Measurements from ENCODE around the gene ULBP2. TPM values are rescaled to one million over a fixed set of nuclear protein-coding genes. Genes with fewer than 3 reads are reported as not detected.

Gene ULBP2, protein sequence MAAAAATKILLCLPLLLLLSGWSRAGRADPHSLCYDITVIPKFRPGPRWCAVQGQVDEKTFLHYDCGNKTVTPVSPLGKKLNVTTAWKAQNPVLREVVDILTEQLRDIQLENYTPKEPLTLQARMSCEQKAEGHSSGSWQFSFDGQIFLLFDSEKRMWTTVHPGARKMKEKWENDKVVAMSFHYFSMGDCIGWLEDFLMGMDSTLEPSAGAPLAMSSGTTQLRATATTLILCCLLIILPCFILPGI
- polyA plus RNA-seq (2012; ENCODE audit: insufficient read depth, insufficient read length), result 17.5 TPM

DNA sequence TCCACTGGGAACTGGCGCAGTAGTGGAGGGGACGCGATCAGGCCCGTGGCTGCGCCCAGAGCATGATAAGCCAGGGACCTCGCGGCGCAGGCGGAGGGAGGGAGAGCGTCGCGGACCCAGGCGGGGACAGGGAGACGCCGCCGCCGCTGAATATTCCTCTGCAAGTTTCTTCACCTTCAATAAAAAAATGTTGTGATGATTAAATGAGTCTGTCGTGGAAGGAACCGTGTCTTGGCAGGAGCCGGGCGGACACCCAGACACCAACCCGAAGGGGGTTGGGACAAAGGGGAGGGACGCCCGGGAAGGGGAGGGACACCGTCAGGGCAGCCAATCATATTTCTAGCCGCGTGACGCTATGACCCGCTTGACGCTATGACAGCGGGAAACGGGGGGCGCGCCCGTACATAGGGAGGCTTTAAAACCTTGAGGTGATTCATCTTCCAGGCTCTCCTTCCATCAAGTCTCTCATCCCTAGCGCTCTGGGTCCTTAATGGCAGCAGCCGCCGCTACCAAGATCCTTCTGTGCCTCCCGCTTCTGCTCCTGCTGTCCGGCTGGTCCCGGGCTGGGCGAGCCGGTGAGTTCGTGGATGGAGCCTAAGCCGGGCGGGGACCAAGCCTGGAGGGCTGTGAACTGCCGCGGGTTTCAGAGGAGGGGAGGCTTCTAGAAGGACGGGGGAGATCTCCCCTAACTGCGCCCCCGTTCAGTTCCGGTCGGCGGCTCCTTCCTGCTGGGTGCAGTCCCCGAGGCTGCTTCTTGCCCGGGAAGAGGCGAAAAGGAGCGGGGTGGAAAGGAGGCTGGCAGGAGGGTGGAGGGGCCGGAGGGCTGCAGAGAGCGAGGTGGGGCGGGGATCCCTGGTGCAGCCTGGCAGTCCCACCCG, at the start of gene ULBP2:
ULBP2 (plus strand) TSS at position 432 of the 878 bp plus-strand sequence; CDS start at position 491, 59 bp downstream.
- peak within 1 kb of the TSS; percentile 82 for H3K4me3 ChIP-seq (ENCODE audit: low read length)
- peak; percentile 93 for DNase-seq (ENCODE audit: low read depth, low spot score)

DNA sequence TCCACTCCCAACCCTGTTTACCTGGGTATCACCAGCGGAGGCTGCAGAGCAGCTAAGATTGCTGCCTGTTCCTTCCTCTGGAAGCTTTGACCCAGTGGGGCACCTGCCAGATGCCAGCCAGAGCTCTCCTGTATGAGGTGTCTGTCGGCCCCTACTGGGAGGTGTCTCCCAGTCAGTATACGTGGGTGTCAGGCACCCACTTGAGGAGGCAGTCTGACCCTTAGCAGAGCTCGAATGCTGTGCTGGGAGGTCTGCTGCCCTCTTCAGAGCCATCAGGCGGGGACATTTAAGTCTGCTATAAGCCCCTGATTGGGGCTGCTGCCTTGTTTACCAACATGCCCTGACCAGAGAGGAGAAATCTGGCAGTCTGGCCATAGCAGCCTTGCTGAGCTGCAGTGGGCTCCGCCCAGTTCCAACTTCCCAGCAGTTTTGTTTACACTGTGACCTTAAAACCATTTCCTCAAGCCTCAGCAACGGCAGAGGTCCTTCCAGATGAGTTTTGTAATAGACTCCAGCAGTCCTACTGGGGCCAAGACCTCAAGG, 46.7 kb upstream of the ULBP2 start:
- no peak overlapping the region; the same call in 1 of the 2 replicates for H3K4me3 ChIP-seq (ENCODE audit: low read length)
- no peak for DNase-seq (ENCODE audit: low read depth, low spot score)

DNA sequence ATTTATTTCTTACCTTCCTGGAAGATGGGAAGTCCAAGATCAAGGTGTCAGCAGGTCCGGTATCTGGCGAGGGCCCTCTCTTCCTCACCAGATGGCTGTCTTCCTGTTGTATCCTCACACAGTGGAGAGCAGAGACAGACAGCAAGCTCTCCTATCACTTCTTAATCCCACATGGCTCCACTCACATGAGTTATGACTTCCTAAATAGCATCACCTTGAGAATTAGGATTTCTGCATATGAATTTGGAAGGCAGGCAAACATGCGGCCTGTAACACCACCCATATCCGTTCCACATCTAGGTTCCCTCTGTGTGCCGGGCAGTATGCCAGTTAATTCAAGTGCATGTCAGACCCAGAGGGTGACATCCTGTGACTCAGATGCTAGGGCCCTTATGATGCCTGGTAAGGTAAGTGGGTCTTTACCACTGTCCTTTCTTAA, 46.0 kb upstream of the ULBP2 start:
- peak; percentile 85 for DNase-seq (ENCODE audit: low read depth, low spot score)

DNA sequence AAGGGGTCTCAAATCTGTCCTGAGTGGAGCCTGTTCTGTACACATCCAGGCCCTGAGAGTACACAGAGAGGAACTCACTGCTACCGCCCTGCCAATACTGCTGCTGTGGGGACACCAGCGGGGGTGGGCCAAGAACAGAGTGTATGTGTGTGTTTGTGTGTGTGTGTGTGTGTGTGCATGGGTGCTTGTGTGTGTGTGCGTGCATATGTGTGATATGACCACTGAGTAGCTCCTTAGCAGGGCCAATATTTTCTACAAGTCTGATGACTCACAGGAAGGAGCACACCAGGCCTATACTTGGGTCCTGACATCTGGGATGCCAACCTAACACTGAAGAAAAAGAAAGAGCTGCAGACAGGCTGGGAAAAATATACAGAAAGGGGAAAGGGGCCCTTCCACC, 45.3 kb upstream of the ULBP2 start:
- no peak overlapping the region for H3K4me3 ChIP-seq (ENCODE audit: low read length)
- no peak for DNase-seq (ENCODE audit: low read depth, low spot score)

More for the DNA sequence above, 46.0 kb upstream of the ULBP2 start:
- peak overlapping the region; percentile 24 for H3K4me3 ChIP-seq (ENCODE audit: low read length)

DNA sequence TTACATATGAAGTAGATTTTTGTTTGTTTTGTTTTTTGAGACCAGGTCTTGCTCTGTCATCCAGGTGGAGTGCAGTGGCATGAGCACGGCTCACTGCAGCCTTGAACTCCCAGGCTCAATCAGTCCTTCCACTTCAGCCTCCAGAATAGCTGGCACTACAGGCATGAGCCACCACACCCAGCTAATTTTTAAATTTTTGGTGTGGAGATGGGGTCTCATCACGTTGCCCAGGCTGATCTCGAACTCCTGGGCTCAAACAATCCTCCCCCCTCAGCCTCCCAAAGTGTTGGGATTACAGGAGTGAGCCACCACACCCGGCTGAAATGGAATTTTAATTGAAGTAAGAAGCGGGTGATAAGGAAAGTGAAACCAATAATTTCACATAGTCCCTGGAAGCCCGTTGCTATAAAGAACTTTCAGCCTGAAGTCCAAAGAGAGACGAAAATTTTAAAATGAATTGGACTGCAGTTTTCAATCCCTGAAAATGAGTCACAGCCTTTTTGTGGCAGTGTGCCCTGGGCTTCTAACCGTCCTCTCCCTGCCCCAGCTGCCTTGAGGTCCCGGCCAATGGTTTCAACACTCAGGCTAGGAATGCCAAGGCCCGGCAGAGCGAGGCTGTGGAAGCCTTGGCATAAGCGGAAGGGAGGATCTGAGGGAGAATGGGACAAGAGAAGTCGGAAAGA, 44.7 kb upstream of the ULBP2 start:
- no peak overlapping the region for H3K4me3 ChIP-seq (ENCODE audit: low read length)
- no peak for DNase-seq (ENCODE audit: low read depth, low spot score)

DNA sequence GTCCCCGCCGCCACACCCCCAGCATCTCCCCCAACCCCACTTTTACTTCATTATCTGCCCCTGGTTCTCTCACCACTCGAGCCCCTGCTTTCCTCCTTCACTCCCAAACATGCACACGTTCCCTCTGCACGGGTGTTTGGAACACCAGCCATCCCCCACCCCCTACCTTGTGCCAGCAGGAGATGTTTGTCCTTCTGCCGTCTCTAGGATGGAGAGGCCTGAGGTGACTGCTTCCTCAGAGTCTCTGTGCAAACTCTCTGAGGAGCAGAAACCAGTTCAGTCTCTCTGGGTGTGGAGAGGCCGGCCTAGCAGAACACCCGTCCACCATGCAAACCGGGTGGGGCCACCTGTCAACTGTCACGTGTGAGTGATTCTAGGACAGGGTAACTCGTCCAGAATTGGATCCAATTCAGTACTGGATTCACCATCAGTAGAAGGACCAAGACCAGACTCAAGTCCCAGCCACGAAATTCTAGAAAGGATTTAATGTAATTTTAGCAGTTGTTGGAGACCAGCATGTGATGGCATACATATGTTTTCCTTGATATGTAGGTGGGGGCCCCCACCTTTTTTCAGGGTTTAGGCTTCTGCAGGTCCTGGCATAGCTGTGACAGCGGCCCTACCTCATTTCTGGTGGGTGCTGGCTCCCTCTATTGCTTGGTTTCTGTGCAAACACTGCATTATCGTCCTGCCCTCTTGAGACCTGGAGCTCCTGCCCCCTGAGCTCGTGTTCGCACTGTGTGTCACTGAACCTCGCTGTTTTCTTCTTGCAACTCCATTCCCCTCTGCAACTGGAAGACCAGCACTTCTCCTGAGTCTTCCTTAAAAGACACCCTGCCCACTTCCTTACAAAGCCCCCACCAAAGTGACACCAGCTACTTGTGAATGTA, 43.7 kb upstream of the ULBP2 start, which contains the start of gene RAET1E:
RAET1E (minus strand) TSS at position 259 of the 890 bp plus-strand sequence. CDS start 7,212 bp downstream, outside the sequence.
- no peak for DNase-seq (ENCODE audit: low read depth, low spot score)

DNA sequence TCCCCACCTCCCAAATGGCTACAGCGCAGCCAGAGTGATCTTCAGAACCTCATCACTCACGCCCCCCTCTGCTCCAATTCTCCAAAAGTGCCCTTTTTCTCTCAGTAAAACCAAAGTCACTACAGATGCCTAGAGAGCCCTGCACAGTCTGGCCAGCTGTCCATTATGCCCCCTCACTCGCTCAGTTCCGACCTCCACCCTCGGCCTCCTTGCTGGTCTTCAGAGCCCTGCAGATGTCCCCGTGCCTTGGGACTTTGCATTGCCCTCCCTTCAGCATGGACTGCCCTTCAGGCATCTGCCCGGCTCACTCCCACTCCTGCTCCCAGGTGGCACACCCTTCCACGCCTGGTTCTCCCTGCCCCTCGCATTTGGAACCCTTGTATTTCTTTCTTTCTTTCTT, 42.8 kb upstream of the ULBP2 start:
- no peak overlapping the region for H3K4me3 ChIP-seq (ENCODE audit: low read length)
- DNase-seq (ENCODE audit: low read depth, low spot score), result no peak

More for the DNA sequence above, 43.7 kb upstream of the ULBP2 start, which contains the start of gene RAET1E:
- H3K4me3 ChIP-seq (ENCODE audit: low read length), result no peak within 1 kb of the TSS

DNA sequence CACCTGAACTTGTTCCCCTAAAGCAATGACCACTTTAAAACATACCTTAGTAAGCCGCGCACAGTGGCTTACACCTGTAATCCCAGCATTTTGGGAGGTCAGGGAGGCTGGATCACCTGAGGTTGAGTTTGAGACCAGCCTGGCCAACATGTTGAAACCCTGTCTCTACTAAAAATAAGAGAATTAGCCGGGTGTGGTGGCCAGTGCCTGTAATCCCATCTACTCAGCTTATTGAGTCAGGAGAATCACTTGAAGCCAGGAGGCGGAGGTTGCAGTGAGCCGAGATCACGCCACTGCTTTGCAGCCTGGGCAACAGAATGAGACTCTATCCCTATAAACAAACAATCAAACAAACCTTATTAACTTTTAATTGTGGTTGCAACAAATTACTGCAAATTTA, 42.3 kb upstream of the ULBP2 start:
- no peak overlapping the region for H3K4me3 ChIP-seq (ENCODE audit: low read length)
- no peak for DNase-seq (ENCODE audit: low read depth, low spot score)

DNA sequence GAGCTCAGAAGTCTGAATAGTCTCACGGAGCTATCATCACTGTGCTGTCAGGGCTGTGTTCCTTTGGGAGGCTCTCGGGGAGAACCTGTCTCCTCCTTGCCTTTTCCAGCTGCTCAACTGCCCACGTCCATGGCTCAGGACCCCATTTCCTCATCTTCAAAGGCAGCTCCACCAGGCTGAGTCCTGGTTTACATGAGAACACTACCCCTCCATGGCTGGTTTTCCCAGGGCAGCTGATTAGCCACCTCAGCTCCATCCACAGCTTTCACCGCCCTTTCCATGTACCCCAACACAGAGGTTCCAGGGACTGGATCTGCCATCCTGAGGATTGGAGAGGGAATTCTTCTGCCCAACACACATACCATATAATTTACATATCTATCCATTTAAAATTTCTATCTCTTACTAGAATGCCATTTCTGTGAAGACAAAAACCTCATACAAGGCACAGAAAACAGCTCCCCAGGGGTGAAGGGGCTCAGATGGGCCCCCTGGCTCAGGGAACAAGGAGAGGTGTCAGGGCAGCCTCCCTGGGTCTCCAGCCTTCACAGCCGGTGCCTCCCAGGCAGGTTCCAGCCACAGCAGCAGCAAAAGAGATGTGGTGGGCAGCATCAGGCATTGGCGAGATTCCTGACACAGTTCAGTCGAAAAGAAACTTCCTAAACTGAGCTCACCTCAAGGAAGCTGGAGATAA, 41.7 kb upstream of the ULBP2 start:
- DNase-seq (ENCODE audit: low read depth, low spot score), result no peak
- no peak overlapping the region for H3K4me3 ChIP-seq (ENCODE audit: low read length)

DNA sequence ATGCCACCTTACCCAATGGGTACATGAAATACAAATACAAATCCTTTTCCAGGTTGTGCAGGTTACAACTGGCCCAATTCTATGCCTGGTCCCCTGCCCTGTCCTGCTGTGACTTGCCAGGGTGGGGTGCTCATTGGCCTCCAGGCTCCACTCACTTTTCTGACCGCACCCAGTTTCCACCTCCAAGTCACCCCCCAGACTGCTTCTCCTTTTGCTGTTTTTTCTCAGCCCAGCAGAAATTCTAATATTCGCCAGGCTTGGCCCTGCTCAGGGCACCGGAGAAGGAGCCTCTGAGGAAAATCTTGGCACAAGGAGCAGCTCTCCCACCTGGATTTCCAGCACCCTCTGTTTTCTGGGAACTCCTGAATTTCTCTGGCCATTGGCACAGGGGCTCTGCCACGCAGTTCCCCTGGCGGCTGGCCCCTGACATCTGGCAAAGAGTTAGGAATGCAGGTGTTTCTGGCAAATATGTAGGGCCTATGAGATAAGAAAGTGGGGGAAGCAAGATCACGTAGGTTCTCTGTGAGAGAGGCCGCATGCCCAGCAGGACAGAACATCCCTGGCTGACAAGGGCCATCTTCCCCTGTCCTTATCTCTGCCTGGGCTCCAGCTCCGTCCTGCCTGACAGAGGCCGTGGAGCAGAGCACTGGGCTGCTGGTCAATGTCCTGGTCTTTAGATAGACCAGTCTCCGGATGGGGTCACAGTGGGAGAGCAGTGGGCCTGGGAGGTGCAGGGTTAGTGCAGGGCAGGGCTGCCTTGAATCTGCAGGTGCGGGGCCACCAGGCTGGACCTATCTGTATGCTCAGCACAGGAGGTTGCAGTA, 41.0 kb upstream of the ULBP2 start:
- no peak for DNase-seq (ENCODE audit: low read depth, low spot score)
- no peak overlapping the region for H3K4me3 ChIP-seq (ENCODE audit: low read length)

DNA sequence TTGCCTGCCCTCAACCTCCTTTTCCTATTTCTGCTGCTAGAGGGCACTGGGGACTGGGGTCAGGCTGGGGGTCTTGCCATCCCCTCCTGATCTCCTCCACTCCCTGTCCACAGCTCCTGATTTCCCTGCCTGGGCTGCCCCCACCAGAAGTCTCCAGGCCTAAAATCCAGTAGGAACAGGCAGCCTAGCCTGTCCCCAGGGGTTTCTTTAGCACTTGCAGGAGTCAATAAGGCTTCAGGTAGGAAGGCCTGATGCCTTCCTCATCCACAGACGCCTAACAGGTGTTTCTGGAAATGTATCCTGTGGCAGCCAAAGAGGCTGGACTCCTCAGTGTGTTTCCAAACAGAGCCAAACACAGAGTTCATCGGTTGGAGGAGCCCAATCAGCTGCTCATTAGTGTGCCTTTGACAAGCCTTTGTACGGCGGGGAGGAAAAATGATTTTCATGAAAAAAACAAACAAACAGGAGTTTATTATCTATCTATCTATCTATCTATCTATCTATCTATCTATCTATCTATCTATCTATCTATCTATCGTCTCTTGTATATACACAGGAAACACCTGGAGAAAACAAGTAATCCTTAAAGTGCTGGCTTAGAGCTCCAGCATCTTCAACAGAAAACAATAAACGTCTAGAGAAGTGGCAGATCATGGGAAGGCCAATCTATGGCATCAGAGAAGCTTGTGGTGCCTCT, 40.2 kb upstream of the ULBP2 start:
- no peak overlapping the region for H3K4me3 ChIP-seq (ENCODE audit: low read length)
- no peak for DNase-seq (ENCODE audit: low read depth, low spot score)

DNA sequence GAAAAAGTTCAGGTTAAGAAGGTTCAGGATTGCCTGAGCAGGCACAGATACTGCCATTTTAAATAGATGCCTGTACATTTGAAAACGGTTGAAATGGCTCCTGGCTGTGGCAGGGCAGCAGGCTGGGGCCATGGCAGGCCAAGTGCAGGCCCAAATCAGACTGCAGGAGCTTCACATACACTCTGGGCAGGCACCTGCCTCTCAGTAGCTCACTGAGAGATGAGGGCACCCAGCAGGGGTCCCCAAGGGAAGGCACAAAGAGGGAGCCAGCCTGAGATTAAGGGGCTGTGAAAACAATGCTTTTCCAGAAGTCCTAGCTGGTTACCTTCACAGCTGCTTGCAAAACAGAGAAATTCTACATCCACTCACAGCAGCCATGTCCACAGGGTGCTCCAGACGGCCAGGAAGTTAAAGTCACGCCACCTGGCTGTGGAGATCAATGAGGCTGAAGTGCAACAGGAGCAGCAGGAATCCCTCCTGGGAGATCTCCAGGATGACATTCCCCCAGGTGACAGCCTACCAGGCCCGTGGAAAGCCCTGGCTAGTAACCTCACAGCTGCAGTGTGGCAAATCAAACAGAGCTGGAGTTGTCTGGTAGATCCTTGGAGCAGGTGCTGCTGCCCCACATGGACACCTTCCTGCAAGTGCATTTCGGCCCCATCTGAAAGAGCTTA, 37.7 kb upstream of the ULBP2 start:
- H3K4me3 ChIP-seq (ENCODE audit: low read length), result no peak overlapping the region
- DNase-seq (ENCODE audit: low read depth, low spot score), result no peak

DNA sequence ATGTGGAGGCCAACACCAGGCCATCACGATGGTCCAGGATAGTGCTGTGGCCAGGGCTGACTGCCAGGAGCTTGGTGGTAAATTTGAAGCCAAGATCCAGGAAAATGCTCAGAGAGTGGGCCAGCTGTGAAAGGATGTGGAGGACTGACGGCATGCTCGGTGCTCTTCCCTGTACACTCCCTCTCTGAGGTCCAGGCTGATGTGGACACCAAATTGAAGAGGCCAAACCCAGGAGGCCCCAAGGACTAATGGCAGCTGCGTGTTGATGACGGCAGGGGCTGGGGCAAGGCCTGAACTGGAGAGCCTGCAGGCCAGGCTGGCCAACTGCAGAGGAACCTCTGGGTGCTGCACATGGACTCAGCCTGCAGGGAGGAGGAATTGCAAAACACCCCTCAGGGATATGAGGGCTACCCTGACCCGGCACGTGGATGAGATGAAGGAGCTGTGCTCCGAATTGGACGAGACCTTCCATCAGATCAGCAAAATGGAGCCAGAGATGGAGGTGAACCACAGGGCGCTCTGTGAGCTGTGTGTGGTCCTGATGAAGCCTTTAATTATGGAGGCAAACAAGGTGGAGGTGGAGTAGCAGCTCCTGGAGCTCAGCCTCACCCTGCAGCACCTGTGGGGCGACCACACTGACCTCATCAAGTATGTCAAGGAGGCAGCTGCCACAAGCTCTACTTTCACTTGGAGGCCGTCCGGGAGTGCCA, 37.0 kb upstream of the ULBP2 start:
- no peak for DNase-seq (ENCODE audit: low read depth, low spot score)
- no peak overlapping the region for H3K4me3 ChIP-seq (ENCODE audit: low read length)

DNA sequence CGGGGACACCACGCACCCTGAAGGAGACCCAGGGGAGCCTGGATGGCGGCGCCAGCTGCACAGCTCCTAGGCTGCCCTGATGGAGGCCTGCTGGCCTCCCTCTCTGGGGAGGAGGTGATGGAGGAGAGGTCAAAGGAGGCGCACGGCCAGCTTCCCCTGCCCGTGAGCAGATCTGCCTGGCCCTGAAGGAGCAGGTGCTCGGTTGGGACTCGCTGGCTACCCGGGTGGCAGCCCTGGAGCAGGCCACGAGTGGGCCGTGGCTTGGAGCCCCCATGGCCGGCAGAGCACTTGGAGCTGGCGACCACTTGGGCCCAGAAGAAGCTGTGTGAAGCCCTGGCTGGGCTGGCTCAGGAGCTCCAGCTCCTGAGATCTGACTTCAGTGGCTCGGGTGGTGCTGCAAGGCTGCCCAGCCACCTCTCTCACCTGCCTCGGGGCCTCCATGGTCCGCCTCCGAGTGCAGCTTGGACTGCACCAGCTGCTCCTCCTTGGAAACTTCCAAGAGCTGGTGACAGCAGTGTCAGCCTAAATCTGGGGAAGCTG, 36.4 kb upstream of the ULBP2 start:
- H3K4me3 ChIP-seq (ENCODE audit: low read length), result no peak overlapping the region
- no peak for DNase-seq (ENCODE audit: low read depth, low spot score)

DNA sequence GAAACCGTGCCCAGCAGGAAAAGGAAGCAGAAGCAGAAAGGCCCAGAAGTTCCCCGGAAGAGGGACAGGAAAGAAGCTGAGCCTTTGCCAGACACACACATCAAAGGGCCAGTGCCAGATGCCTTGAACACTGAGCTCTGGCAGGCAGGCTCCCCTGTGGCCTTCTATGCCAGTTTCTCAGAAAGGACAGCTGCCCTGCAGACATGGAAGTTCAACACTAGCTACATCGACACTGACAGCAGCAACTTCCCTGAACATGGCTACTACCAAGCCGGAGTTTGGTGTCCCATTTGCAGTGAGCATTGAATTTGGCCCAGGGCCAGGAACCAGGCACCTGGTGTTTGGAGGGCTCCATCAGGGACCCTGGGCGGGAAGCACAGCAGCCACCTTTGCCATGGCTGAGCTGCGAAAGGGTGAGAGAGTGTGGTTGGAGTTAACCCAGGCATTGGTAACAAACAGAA, 35.9 kb upstream of the ULBP2 start:
- no peak for DNase-seq (ENCODE audit: low read depth, low spot score)
- H3K4me3 ChIP-seq (ENCODE audit: low read length), result no peak overlapping the region
